ENCODE measurements around the gene PALLD. TPM values are rescaled to one million over a fixed set of nuclear protein-coding genes. Genes with fewer than 3 reads are reported as not detected.
A peak's percentile ranks its signal among the peaks of the same experiment; 100 is the strongest.

The PALLD gene
- total RNA-seq, 1 donor from 2014 or later, result 179 TPM

- Histone ChIP-seq H3K36me3 (peaks cover 75% of the 10 kb centered on the region), H3K9me3 (no peaks in the 10 kb centered on the region), H3K4me1 (no peaks in the 10 kb centered on the region), H3K4me3 (no peak overlapping the region), H3K27ac (no peak overlapping the region), H3K27me3 (no peaks in the 10 kb centered on the region)
- intact Hi-C loops (cut with DNase I), result loop anchor here (10.0 kb wide), 1 partner anchor 185 kb away; no protein-coding TSS in a partner anchor
- ATAC-seq, result no peak
- DNase-seq, result no peak
- TF ChIP-seq, protein P1, sequence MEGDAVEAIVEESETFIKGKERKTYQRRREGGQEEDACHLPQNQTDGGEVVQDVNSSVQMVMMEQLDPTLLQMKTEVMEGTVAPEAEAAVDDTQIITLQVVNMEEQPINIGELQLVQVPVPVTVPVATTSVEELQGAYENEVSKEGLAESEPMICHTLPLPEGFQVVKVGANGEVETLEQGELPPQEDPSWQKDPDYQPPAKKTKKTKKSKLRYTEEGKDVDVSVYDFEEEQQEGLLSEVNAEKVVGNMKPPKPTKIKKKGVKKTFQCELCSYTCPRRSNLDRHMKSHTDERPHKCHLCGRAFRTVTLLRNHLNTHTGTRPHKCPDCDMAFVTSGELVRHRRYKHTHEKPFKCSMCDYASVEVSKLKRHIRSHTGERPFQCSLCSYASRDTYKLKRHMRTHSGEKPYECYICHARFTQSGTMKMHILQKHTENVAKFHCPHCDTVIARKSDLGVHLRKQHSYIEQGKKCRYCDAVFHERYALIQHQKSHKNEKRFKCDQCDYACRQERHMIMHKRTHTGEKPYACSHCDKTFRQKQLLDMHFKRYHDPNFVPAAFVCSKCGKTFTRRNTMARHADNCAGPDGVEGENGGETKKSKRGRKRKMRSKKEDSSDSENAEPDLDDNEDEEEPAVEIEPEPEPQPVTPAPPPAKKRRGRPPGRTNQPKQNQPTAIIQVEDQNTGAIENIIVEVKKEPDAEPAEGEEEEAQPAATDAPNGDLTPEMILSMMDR (IDR thresholded peaks at IDR 0.05), result no peak
Observed at GRCh38 chr4:168900080-168900479, 403.2 kb downstream of the PALLD start.

GRCh38 chr4:168907119-168907698, 410.4 kb downstream of the PALLD start:
- peaks cover 3% of the 10 kb centered on the region for H3K4me1 ChIP-seq
- H3K27ac ChIP-seq, result no peak overlapping the region
- TF ChIP-seq, protein P1 (IDR thresholded peaks at IDR 0.05), result no peak
- intact Hi-C loops (cut with DNase I), result loop anchor here (10.0 kb wide), 1 partner anchor 192 kb away; no protein-coding TSS in a partner anchor
- peaks cover 60% of the 10 kb centered on the region for H3K36me3 ChIP-seq
- ATAC-seq (peak; percentile 49), DNase-seq (no peak)
- H3K27me3 ChIP-seq, result no peaks in the 10 kb centered on the region
- H3K9me3 ChIP-seq, result no peaks in the 10 kb centered on the region
- H3K4me3 ChIP-seq, result no peak overlapping the region

- Histone ChIP-seq H3K27ac (no peak overlapping the region), H3K9me3 (no peaks in the 10 kb centered on the region), H3K27me3 (no peaks in the 10 kb centered on the region), H3K4me3 (no peak overlapping the region), H3K36me3 (peaks cover 62% of the 10 kb centered on the region), H3K4me1 (peaks cover 3% of the 10 kb centered on the region)
- no peak for ATAC-seq
- TF ChIP-seq, protein P1 (IDR thresholded peaks at IDR 0.05), result no peak
- DNase-seq, result no peak
- intact Hi-C loops (cut with DNase I), result loop anchor here (10.0 kb wide), 1 partner anchor 193 kb away; no protein-coding TSS in a partner anchor
Observed at GRCh38 chr4:168908093-168908492, 411.2 kb downstream of the PALLD start.

DNA sequence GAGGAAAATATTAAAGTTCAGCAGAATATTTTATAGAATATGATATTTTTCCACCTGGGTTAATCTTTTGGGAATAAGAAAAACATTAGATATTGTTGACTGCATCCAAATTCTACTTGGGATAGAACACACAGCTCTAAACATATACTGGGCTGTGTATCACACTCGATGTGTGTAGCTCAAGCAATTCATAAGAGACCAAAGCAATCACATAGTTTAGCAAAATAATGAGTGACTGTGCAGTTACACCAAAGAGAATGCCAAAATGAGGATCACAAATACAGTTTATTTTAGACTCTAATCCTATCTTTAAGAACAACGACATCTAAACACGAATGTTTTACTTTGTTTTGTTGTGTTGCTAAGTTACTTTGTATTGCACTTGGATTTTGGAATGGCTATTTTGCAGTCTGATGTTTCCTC, 412.0 kb downstream of the PALLD start:
- DNase-seq, result no peak
- TF ChIP-seq, protein P1 (IDR thresholded peaks at IDR 0.05), result no peak
- intact Hi-C loops (cut with DNase I), result loop anchor here (10.0 kb wide), 1 partner anchor 194 kb away; no protein-coding TSS in a partner anchor
- no peak for ATAC-seq
- H3K27ac ChIP-seq, result no peak overlapping the region
- H3K27me3 ChIP-seq, result no peaks in the 10 kb centered on the region
- no peak overlapping the region for H3K4me3 ChIP-seq
- no peaks in the 10 kb centered on the region for H3K9me3 ChIP-seq
- H3K36me3 ChIP-seq, result peaks cover 61% of the 10 kb centered on the region
- H3K4me1 ChIP-seq, result peaks cover 3% of the 10 kb centered on the region

DNA sequence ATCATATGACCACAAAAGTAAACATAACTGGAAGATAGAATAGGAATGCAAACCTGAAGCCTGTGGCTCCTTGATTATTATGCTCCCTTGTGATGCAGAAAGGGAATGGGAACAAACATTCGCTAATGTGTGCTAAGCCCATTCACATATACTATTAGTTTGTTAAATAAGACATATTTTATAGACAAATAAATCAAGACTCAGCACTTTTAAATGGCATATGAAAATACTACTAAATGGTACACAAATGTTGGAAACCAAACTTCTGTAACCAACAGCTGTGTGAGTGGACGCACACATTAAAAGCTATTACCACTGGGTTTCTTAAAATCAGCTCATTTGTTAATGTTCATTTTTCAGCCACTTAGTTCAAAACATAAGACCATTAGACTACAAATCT, 417.2 kb downstream of the PALLD start:
- no peak for DNase-seq
- Histone ChIP-seq H3K27ac (no peak overlapping the region), H3K4me1 (no peaks in the 10 kb centered on the region), H3K9me3 (no peaks in the 10 kb centered on the region), H3K36me3 (peaks cover 57% of the 10 kb centered on the region), H3K27me3 (no peaks in the 10 kb centered on the region), H3K4me3 (no peak overlapping the region)
- TF ChIP-seq, protein P1 (IDR thresholded peaks at IDR 0.05), result no peak
- ATAC-seq, result no peak
- intact Hi-C loops (cut with DNase I), result no loop called here

Data from upper lobe of right lung (tissue), 1 donor.